ENCODE results near the gene PTPDC1. TPM values are rescaled to one million over a fixed set of nuclear protein-coding genes. Genes with fewer than 3 reads are reported as not detected.

The PTPDC1 gene
- total RNA-seq, 1 donor from 2014 or later, result 13.0 TPM

GRCh38 chr9:94100152-94100879 lies 16.1 kb downstream of the PTPDC1 start:
- Histone ChIP-seq H3K27me3 (no peaks in the 10 kb centered on the region), H3K27ac (no peak overlapping the region), H3K9me3 (no peaks in the 10 kb centered on the region), H3K4me3 (no peak overlapping the region), H3K4me1 (no peaks in the 10 kb centered on the region), H3K36me3 (no peaks in the 10 kb centered on the region)
- DNase-seq (ENCODE audit: extremely low spot score in 2 of 2), result no peak
- intact Hi-C loops (cut with DNase I), result no loop called here
- TF ChIP-seq POLR2A (IDR thresholded peaks at IDR 0.05) (no peak), CTCF (IDR thresholded peaks at IDR 0.05) (no peak), POLR2AphosphoS5 (IDR thresholded peaks at IDR 0.05; ENCODE audit: insufficient read depth in 1 of 2, low read depth in 1 of 2) (no peak)

GRCh38 chr9:94101162-94101853 lies 17.0 kb downstream of the PTPDC1 start:
- Histone ChIP-seq H3K4me3 (no peak overlapping the region), H3K27ac (no peak overlapping the region), H3K36me3 (no peaks in the 10 kb centered on the region), H3K4me1 (no peaks in the 10 kb centered on the region), H3K9me3 (no peaks in the 10 kb centered on the region), H3K27me3 (no peaks in the 10 kb centered on the region)
- no peak for TF ChIP-seq POLR2AphosphoS5 (IDR thresholded peaks at IDR 0.05; ENCODE audit: insufficient read depth in 1 of 2, low read depth in 1 of 2)
- no peak for TF ChIP-seq POLR2A (IDR thresholded peaks at IDR 0.05)
- TF ChIP-seq CTCF (IDR thresholded peaks at IDR 0.05), result no peak
- DNase-seq (ENCODE audit: extremely low spot score in 2 of 2), result no peak
- intact Hi-C loops (cut with DNase I), result no loop called here

DNA sequence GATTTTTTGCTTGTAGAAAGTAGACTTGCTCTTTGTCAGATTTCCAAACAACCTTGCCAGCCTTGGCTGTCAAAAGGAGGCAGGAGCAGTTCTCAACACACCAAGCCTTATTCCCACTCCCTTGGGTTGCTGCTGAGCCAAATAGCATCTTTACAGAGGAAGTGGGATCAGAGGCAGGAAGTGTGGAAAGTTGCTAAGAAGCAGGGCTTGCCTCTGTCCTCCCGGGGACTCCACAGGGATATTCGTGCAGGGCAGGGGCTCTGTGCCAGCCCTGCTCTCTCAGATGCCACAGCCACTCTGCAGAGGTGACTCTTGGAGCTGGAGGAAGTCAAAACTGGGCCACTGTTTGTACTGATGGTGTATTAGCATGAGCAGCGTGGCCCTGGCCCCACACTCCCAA lies 24.3 kb downstream of the PTPDC1 start:
- intact Hi-C loops (cut with DNase I), result no loop called here
- H3K4me3 ChIP-seq, result no peak overlapping the region
- H3K36me3 ChIP-seq, result no peaks in the 10 kb centered on the region
- H3K27me3 ChIP-seq, result no peaks in the 10 kb centered on the region
- DNase-seq (ENCODE audit: extremely low spot score in 2 of 2), result no peak
- no peaks in the 10 kb centered on the region for H3K9me3 ChIP-seq
- no peak overlapping the region for H3K27ac ChIP-seq
- H3K4me1 ChIP-seq, result no peaks in the 10 kb centered on the region
- TF ChIP-seq CTCF (IDR thresholded peaks at IDR 0.05) (no peak), POLR2A (IDR thresholded peaks at IDR 0.05) (no peak), POLR2AphosphoS5 (IDR thresholded peaks at IDR 0.05; ENCODE audit: insufficient read depth in 1 of 2, low read depth in 1 of 2) (no peak)

GRCh38 chr9:94110821-94111252 lies 26.6 kb downstream of the PTPDC1 start:
- Histone ChIP-seq H3K4me3 (no peak overlapping the region), H3K4me1 (no peaks in the 10 kb centered on the region), H3K36me3 (no peaks in the 10 kb centered on the region), H3K9me3 (no peaks in the 10 kb centered on the region), H3K27me3 (no peaks in the 10 kb centered on the region), H3K27ac (no peak overlapping the region)
- DNase-seq (ENCODE audit: extremely low spot score in 2 of 2), result no peak
- intact Hi-C loops (cut with DNase I), result no loop called here
- TF ChIP-seq POLR2A (IDR thresholded peaks at IDR 0.05) (no peak), CTCF (IDR thresholded peaks at IDR 0.05) (no peak), POLR2AphosphoS5 (IDR thresholded peaks at IDR 0.05; ENCODE audit: insufficient read depth in 1 of 2, low read depth in 1 of 2) (no peak)

DNA sequence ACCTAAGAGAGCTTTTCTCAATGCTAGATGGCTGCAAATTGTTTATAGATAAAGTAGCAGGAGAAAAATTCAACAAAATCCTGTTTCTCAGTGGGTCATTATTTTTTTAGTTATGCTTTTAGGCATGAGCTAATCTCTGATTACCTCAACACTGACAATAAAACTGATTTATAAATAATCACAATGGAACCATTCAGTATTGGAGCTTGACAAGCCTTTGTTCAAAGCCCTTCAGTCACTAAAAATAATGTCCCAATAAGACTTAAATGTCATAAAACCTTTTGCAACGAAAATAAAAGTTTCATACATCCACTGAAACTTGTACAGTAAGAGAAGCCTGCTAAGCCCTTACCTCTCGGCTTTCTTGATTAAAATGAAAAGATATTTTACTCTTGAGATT lies 27.2 kb downstream of the PTPDC1 start:
- H3K36me3 ChIP-seq, result no peaks in the 10 kb centered on the region
- no peak for DNase-seq (ENCODE audit: extremely low spot score in 2 of 2)
- TF ChIP-seq CTCF (IDR thresholded peaks at IDR 0.05), result no peak
- no peak for TF ChIP-seq POLR2A (IDR thresholded peaks at IDR 0.05)
- no peak for TF ChIP-seq POLR2AphosphoS5 (IDR thresholded peaks at IDR 0.05; ENCODE audit: insufficient read depth in 1 of 2, low read depth in 1 of 2)
- H3K27me3 ChIP-seq, result no peaks in the 10 kb centered on the region
- no peak overlapping the region for H3K27ac ChIP-seq
- H3K9me3 ChIP-seq, result no peaks in the 10 kb centered on the region
- no peak overlapping the region for H3K4me3 ChIP-seq
- intact Hi-C loops (cut with DNase I), result no loop called here
- H3K4me1 ChIP-seq, result no peaks in the 10 kb centered on the region
